ENCODE results near the gene THPO. TPM values are rescaled to one million over a fixed set of nuclear protein-coding genes. Genes with fewer than 3 reads are reported as not detected.

The THPO gene
- total and polyA plus RNA-seq, 10 of the 15 experiments (the other 5 are each of a cell fraction or from before 2014, with no cell fraction given) = not detected

DNA sequence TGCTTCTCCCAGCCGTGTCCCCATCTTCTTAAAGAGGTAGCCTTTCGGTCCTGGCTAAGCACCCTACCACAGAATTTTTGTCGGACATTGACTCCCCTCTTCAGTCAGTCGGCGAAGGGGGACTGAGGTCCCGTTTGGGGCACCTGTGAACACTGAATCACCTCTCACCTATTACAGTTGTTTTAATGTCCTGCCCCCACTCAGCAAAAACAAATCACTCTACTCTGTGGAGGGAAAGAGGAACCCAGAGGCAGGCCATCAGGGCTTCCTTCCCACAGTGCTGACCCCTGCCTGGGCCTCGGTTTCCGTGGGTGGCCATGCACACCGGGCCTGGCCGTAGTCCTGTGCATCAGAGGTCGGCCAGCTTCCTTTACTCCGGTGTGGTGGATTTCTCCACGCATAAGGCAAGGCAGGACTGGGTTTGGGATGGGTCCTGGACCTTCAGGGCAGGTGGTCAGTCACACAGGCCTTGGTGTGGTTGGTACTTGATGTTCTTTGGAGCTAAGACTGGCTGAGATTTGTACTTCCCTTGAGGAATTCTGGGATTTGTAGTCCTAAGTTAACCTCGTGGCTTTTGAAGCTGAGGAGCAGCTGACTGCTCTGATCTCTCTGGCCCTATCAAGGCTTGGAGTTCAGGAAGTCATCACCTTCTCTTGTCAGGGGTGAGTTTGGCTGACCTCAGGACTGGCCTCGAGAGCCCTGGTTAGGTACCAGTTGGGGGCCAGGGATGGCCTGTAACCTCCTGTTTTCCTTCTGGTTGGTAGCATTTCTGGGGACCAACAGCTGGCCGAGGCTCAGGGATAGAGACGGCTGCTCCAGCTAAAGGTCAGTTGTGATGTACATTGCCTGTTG, 41.2 kb downstream of the THPO start:
- DNase-seq (ENCODE audit: low read depth, low spot score) (no peak), ATAC-seq (no peak; the same call in none of the 3 replicates), FAIRE-seq (no peak)
- peaks cover 2% of the 10 kb centered on the region for H4K20me1 ChIP-seq (ENCODE audit: control insufficient read depth, insufficient read depth)
- no peaks in the 10 kb centered on the region for H3K27me3 ChIP-seq (replicated peaks in 1 of 2; ENCODE audit: control insufficient read depth in 2 of 2, insufficient read depth in 2 of 2, low read length in 1 of 2)
- peak overlapping the region; percentile 80 for H3K4me3 ChIP-seq
- H3K4me2 ChIP-seq (ENCODE audit: control insufficient read depth, insufficient read depth) = peak overlapping the region; percentile 94
- WGBS (ENCODE audit: insufficient coverage, insufficient replicate concordance, low lambda C conversion rate, missing lambda C conversion rate) = 51% methylated on average over 17 of the region's 17 CpGs
- H2AFZ ChIP-seq (ENCODE audit: control insufficient read depth, low read depth, low read length) = peak overlapping the region; percentile 19
- peaks cover 11% of the 10 kb centered on the region for H3K4me1 ChIP-seq (ENCODE audit: control insufficient read depth, insufficient read depth, low read length)
- H3K79me2 ChIP-seq (ENCODE audit: control insufficient read depth, insufficient read depth, low read length) = no peaks in the 10 kb centered on the region
- intact Hi-C loops (cut with micrococcal nuclease; ENCODE audit: unreplicated experiment) = no loop called here
- BruUV-seq (replicated peaks) = no TSS peak
- in situ Hi-C loops (cut with MboI) = no loop called here
- H3K9ac ChIP-seq (ENCODE audit: control insufficient read depth, insufficient read depth, low read length) = peak overlapping the region; percentile 45; the same call in 1 of the 2 replicates
- peaks cover 15 to 20% of the 10 kb centered on the region in 2 experiments for H3K36me3 ChIP-seq (ENCODE audit: control insufficient read depth in 2 of 2, insufficient read depth in 2 of 2, low read length in 1 of 2)
- SMC1A ChIA-PET (ENCODE audit: uncharacterized antibody, unreplicated experiment) = no interaction called here
- RAD21 ChIA-PET (ENCODE audit: unreplicated experiment) = no interaction called here
- CTCF ChIA-PET = interaction anchor here (1.2 kb wide), 1 partner anchor 18 kb away, joined by 6 read pairs; no protein-coding TSS in a partner anchor
- no peaks in the 10 kb centered on the region for H3K9me3 ChIP-seq (replicated peaks; ENCODE audit: control insufficient read depth, insufficient read depth, low read length)
- POLR2A ChIA-PET = interaction anchor here (0.8 kb wide), 1 partner anchor 37 kb away, joined by 3 read pairs; no protein-coding TSS in a partner anchor
- H3K27ac ChIP-seq (ENCODE audit: control insufficient read depth, insufficient read depth) = no peak overlapping the region; the same call in 1 of the 2 replicates
- TF ChIP-seq BRCA1 (IDR thresholded peaks at IDR 0.05; ENCODE audit: low read depth, low read length) (no peak), SIX5 (IDR thresholded peaks at IDR 0.05; ENCODE audit: low read depth, low read length, severe bottlenecking) (peak; percentile 50), SPI1 (IDR thresholded peaks at IDR 0.05; ENCODE audit: borderline replicate concordance, insufficient read depth, low read depth, low read length) (peak; percentile 29; the same call in 1 of the 2 replicates), PAX8 (IDR thresholded peaks at IDR 0.05) (no peak), RAD51 (IDR thresholded peaks at IDR 0.05) (no peak), TCF3 (IDR thresholded peaks at IDR 0.05; ENCODE audit: borderline replicate concordance, insufficient read depth, low read depth, low read length) (no peak), BHLHE40 (IDR thresholded peaks at IDR 0.05; ENCODE audit: borderline replicate concordance in 1 of 2, low read depth in 2 of 2, low read length in 1 of 2) (no peak), STAT3 (IDR thresholded peaks at IDR 0.05; ENCODE audit: low read depth, low read length) (no peak), ZNF24 (IDR thresholded peaks at IDR 0.05) (no peak), RB1 (IDR thresholded peaks at IDR 0.05; ENCODE audit: borderline replicate concordance) (no peak)
- TF ChIP-seq, protein P1, sequence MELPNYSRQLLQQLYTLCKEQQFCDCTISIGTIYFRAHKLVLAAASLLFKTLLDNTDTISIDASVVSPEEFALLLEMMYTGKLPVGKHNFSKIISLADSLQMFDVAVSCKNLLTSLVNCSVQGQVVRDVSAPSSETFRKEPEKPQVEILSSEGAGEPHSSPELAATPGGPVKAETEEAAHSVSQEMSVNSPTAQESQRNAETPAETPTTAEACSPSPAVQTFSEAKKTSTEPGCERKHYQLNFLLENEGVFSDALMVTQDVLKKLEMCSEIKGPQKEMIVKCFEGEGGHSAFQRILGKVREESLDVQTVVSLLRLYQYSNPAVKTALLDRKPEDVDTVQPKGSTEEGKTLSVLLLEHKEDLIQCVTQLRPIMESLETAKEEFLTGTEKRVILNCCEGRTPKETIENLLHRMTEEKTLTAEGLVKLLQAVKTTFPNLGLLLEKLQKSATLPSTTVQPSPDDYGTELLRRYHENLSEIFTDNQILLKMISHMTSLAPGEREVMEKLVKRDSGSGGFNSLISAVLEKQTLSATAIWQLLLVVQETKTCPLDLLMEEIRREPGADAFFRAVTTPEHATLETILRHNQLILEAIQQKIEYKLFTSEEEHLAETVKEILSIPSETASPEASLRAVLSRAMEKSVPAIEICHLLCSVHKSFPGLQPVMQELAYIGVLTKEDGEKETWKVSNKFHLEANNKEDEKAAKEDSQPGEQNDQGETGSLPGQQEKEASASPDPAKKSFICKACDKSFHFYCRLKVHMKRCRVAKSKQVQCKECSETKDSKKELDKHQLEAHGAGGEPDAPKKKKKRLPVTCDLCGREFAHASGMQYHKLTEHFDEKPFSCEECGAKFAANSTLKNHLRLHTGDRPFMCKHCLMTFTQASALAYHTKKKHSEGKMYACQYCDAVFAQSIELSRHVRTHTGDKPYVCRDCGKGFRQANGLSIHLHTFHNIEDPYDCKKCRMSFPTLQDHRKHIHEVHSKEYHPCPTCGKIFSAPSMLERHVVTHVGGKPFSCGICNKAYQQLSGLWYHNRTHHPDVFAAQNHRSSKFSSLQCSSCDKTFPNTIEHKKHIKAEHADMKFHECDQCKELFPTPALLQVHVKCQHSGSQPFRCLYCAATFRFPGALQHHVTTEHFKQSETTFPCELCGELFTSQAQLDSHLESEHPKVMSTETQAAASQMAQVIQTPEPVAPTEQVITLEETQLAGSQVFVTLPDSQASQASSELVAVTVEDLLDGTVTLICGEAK (IDR thresholded peaks at IDR 0.05; ENCODE audit: borderline replicate concordance) = no peak
- TF ChIP-seq, protein P2, sequence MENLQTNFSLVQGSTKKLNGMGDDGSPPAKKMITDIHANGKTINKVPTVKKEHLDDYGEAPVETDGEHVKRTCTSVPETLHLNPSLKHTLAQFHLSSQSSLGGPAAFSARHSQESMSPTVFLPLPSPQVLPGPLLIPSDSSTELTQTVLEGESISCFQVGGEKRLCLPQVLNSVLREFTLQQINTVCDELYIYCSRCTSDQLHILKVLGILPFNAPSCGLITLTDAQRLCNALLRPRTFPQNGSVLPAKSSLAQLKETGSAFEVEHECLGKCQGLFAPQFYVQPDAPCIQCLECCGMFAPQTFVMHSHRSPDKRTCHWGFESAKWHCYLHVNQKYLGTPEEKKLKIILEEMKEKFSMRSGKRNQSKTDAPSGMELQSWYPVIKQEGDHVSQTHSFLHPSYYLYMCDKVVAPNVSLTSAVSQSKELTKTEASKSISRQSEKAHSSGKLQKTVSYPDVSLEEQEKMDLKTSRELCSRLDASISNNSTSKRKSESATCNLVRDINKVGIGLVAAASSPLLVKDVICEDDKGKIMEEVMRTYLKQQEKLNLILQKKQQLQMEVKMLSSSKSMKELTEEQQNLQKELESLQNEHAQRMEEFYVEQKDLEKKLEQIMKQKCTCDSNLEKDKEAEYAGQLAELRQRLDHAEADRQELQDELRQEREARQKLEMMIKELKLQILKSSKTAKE (IDR thresholded peaks at IDR 0.05; ENCODE audit: low read depth, poor library complexity, severe bottlenecking) = no peak
- TF ChIP-seq, protein P3, sequence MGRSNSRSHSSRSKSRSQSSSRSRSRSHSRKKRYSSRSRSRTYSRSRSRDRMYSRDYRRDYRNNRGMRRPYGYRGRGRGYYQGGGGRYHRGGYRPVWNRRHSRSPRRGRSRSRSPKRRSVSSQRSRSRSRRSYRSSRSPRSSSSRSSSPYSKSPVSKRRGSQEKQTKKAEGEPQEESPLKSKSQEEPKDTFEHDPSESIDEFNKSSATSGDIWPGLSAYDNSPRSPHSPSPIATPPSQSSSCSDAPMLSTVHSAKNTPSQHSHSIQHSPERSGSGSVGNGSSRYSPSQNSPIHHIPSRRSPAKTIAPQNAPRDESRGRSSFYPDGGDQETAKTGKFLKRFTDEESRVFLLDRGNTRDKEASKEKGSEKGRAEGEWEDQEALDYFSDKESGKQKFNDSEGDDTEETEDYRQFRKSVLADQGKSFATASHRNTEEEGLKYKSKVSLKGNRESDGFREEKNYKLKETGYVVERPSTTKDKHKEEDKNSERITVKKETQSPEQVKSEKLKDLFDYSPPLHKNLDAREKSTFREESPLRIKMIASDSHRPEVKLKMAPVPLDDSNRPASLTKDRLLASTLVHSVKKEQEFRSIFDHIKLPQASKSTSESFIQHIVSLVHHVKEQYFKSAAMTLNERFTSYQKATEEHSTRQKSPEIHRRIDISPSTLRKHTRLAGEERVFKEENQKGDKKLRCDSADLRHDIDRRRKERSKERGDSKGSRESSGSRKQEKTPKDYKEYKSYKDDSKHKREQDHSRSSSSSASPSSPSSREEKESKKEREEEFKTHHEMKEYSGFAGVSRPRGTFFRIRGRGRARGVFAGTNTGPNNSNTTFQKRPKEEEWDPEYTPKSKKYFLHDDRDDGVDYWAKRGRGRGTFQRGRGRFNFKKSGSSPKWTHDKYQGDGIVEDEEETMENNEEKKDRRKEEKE (IDR thresholded peaks at IDR 0.05) = no peak
